IPS DF 19.7 (cell line): ENCODE measurements around the gene CD40LG.

Source experiments
- DNase-seq: peaks from one replicate; pipeline ENCODE4 v3.0.0-alpha.2; 2013; ENCODE audit warnings: low read depth, low spot score

CD40LG gene

GRCh38 chrX:136697156-136697555 lies 49.2 kb downstream of the CD40LG start:
- no peak for DNase-seq

- no peak for DNase-seq
These were observed 60.4 kb downstream of the CD40LG start for GRCh38 chrX:136708348-136708747.
